PC-3 (cell line): Measurements from ENCODE around the gene ADGRV1. TPM values are rescaled to one million over a fixed set of nuclear protein-coding genes. Genes with fewer than 3 reads are reported as not detected.

Experiments used
- ATAC-seq: fragments of 200-7000 bp; cut with Tn5 transposase; 2 replicates; pipeline ENCODE4 v1.9.1; 2020; ENCODE audit warnings: mild to moderate bottlenecking, moderate library complexity
- BruUV-seq: library from RNA; stranded (reverse); fragments of 400-500 nt; replicated peaks from 2 replicates; lab custom pipeline; 2021; lab: Mats Ljungman, UMichigan
- CTCF ChIA-PET: fragments of 300-600 bp; sonication (Branson Sonifier 250); formaldehyde crosslinking; loops from one replicate; lab custom pipeline; 2022; ENCODE audit warnings: antibody characterized with exemption; lab: Charles Lee
- POLR2A ChIA-PET: fragments of 300-600 bp; sonication (Branson Sonifier 250); formaldehyde crosslinking; loops from one replicate; lab custom pipeline; 2022; ENCODE audit warnings: antibody characterized with exemption; ENCODE audit not compliant: unreplicated experiment; lab: Charles Lee
- DNase-seq: peaks from one replicate; pipeline ENCODE4 v3.0.0-alpha.2; 2015
- H2AFZ ChIP-seq: fragments of 300-600 bp; sonication (generic); 2 replicates; pipeline ENCODE4 v1.6.0; 2016; ENCODE audit warnings: antibody characterized with exemption, low read length
- H3F3A ChIP-seq: fragments of 300-600 bp; sonication (generic); one replicate; pipeline ENCODE4 v1.6.0; 2017; ENCODE audit warnings: antibody characterized with exemption, low read length, control low read depth, mild to moderate bottlenecking; ENCODE audit not compliant: unreplicated experiment
- H3K27ac ChIP-seq: fragments of 300-600 bp; sonication (generic); 2 replicates; pipeline ENCODE4 v1.5.1; 2016; ENCODE audit warnings: mild to moderate bottlenecking, low read length
- H3K27me3 ChIP-seq: fragments of 300-600 bp; sonication (generic); 2 replicates; pipeline ENCODE4 v1.6.1; 2016; ENCODE audit warnings: low read length, mixed read lengths
- H3K36me3 ChIP-seq: fragments of 300-600 bp; sonication (generic); 2 replicates; pipeline ENCODE4 v1.6.1; 2016; ENCODE audit warnings: low read depth, mixed run types, low read length, mixed read lengths
- H3K4me1 ChIP-seq: fragments of 300-600 bp; sonication (generic); 2 replicates; pipeline ENCODE4 v1.5.1; 2016; ENCODE audit warnings: low read length; ENCODE audit not compliant: insufficient read depth
- H3K4me2 ChIP-seq: fragments of 300-600 bp; sonication (generic); 2 replicates; pipeline ENCODE4 v1.6.0; 2016; ENCODE audit warnings: low read length
- H3K4me3 ChIP-seq: fragments of 300-600 bp; sonication (generic); 2 replicates; pipeline ENCODE4 v1.5.1; 2016; ENCODE audit warnings: mild to moderate bottlenecking, low read length, mixed read lengths
- H3K79me2 ChIP-seq: fragments of 300-600 bp; sonication (generic); 2 replicates; pipeline ENCODE4 v1.6.1; 2017; ENCODE audit warnings: low read length, mixed read lengths
- H3K9ac ChIP-seq: fragments of 300-600 bp; sonication (generic); 2 replicates; pipeline ENCODE4 v1.6.0; 2016; ENCODE audit warnings: mild to moderate bottlenecking, low read length
- H3K9me2 ChIP-seq: fragments of 300-600 bp; sonication (generic); replicated peaks from 2 replicates; pipeline ENCODE4 v1.6.1; 2016; ENCODE audit warnings: mixed run types, low read length, mixed read lengths
- H3K9me3 ChIP-seq: fragments of 300-600 bp; sonication (generic); 2 replicates; pipeline ENCODE4 v1.6.1; 2016; ENCODE audit warnings: low read length, mixed read lengths
- H4K20me1 ChIP-seq: fragments of 300-600 bp; sonication (generic); 2 replicates; pipeline ENCODE4 v1.6.1; 2016; ENCODE audit warnings: low read length, mixed read lengths
- CTCF ChIP-seq: fragments of 300-600 bp; sonication (generic); conservative IDR thresholded peaks from 2 replicates; pipeline ENCODE4 v1.5.1; 2017; ENCODE audit warnings: antibody characterized with exemption, low read depth, mild to moderate bottlenecking, low read length
- EZH2 ChIP-seq: fragments of 300-600 bp; sonication (generic); IDR thresholded peaks from one replicate; pipeline ENCODE4 v1.6.1; 2017; ENCODE audit warnings: antibody characterized with exemption, mild to moderate bottlenecking, low read length; ENCODE audit not compliant: unreplicated experiment
- EZH2phosphoT487 ChIP-seq: fragments of 300-600 bp; sonication (generic); IDR thresholded peaks from 2 replicates; pipeline ENCODE4 v1.6.1; 2018; ENCODE audit warnings: mild to moderate bottlenecking, antibody characterized with exemption, low read length, borderline replicate concordance
- intact Hi-C: fragments of 100-400 bp; cut with micrococcal nuclease; formaldehyde crosslinking; loops from 2 replicates; pipeline ENCODE4 v1.9.0; 2023
- total RNA-seq: library from RNA; depleted of rRNA; stranded (reverse); fragments of >200 nt; gene quantifications from 2 replicates; pipeline ENCODE4 v1.2.3, GENCODE V29; 2014

ADGRV1 gene
- total RNA-seq, 1 experiment from 2014 or later = 22.7 TPM

GRCh38 chr5:90550963-90551362, 7.6 kb upstream of the ADGRV1 start:
- Histone ChIP-seq H3K9ac (no peak overlapping the region), H3K4me2 (no peak overlapping the region), H4K20me1 (no peaks in the 10 kb centered on the region), H3K4me1 (peaks cover 28% of the 10 kb centered on the region), H3K36me3 (no peaks in the 10 kb centered on the region), H3K4me3 (no peak overlapping the region), H3K9me2 (no peaks in the 10 kb centered on the region), H3K79me2 (no peaks in the 10 kb centered on the region), H3F3A (peaks cover 3% of the 10 kb centered on the region), H3K9me3 (no peaks in the 10 kb centered on the region), H2AFZ (no peak overlapping the region), H3K27ac (no peak overlapping the region), H3K27me3 (no peaks in the 10 kb centered on the region)
- ChIA-PET CTCF (no interaction called here), POLR2A (no interaction called here)
- intact Hi-C loops = no loop called here
- no peak for DNase-seq
- no peak for ATAC-seq
- BruUV-seq = no TSS peak
- TF ChIP-seq CTCF = no peak
- no peak for TF ChIP-seq EZH2phosphoT487
- no peak for TF ChIP-seq EZH2

GRCh38 chr5:90551376-90551775, 7.2 kb upstream of the ADGRV1 start:
- no peak overlapping the region for H3K4me3 ChIP-seq
- no peaks in the 10 kb centered on the region for H3K9me2 ChIP-seq
- no peak for ATAC-seq
- no TSS peak for BruUV-seq
- H3K9me3 ChIP-seq = no peaks in the 10 kb centered on the region
- DNase-seq = no peak
- intact Hi-C loops = no loop called here
- no peaks in the 10 kb centered on the region for H3K79me2 ChIP-seq
- no peaks in the 10 kb centered on the region for H3K27me3 ChIP-seq
- CTCF ChIA-PET = no interaction called here
- no peak overlapping the region for H3K4me2 ChIP-seq
- POLR2A ChIA-PET = no interaction called here
- no peaks in the 10 kb centered on the region for H4K20me1 ChIP-seq
- no peak overlapping the region for H2AFZ ChIP-seq
- H3K4me1 ChIP-seq = peaks cover 27% of the 10 kb centered on the region
- no peaks in the 10 kb centered on the region for H3K36me3 ChIP-seq
- peaks cover 3% of the 10 kb centered on the region for H3F3A ChIP-seq
- no peak for TF ChIP-seq CTCF
- no peak for TF ChIP-seq EZH2
- no peak for TF ChIP-seq EZH2phosphoT487
- H3K27ac ChIP-seq = no peak overlapping the region
- H3K9ac ChIP-seq = no peak overlapping the region

- no peak overlapping the region for H2AFZ ChIP-seq
- no peak overlapping the region for H3K4me3 ChIP-seq
- no peaks in the 10 kb centered on the region for H4K20me1 ChIP-seq
- DNase-seq (no peak), ATAC-seq (no peak)
- no peaks in the 10 kb centered on the region for H3K27me3 ChIP-seq
- no peak for TF ChIP-seq EZH2phosphoT487
- no peak for TF ChIP-seq CTCF
- TF ChIP-seq EZH2 = no peak
- no peak overlapping the region for H3K4me2 ChIP-seq
- no peak overlapping the region for H3K27ac ChIP-seq
- CTCF ChIA-PET = no interaction called here
- no peaks in the 10 kb centered on the region for H3K9me2 ChIP-seq
- POLR2A ChIA-PET = no interaction called here
- no peaks in the 10 kb centered on the region for H3K9me3 ChIP-seq
- no peak overlapping the region for H3K9ac ChIP-seq
- no peaks in the 10 kb centered on the region for H3K79me2 ChIP-seq
- H3F3A ChIP-seq = no peaks in the 10 kb centered on the region
- peaks cover 19% of the 10 kb centered on the region for H3K4me1 ChIP-seq
- intact Hi-C loops = no loop called here
- no peaks in the 10 kb centered on the region for H3K36me3 ChIP-seq
- BruUV-seq = no TSS peak
These were observed 4.9 kb upstream of the ADGRV1 start for GRCh38 chr5:90553711-90554110.
